Neuron (in vitro differentiated cells): Measurements from ENCODE around the gene LHFPL3.

Source experiments
- H2AFZ ChIP-seq: one replicate; pipeline ENCODE4 v1.6.1; 2013; ENCODE audit warnings: low read depth, mild to moderate bottlenecking, inconsistent platforms, low read length, moderate library complexity
- H3K27me3 ChIP-seq: one replicate; pipeline ENCODE4 v1.6.1; 2013; ENCODE audit warnings: low read length; ENCODE audit not compliant: insufficient read depth
- H3K36me3 ChIP-seq: one replicate; pipeline ENCODE4 v1.6.1; 2013; ENCODE audit warnings: low read length; ENCODE audit not compliant: insufficient read depth
- H3K4me1 ChIP-seq: one replicate; pipeline ENCODE4 v1.6.1; 2013; ENCODE audit warnings: low read length; ENCODE audit not compliant: insufficient read depth
- H3K4me3 ChIP-seq: 2 replicates; pipeline ENCODE4 v1.5.1; 2013; ENCODE audit warnings: mild to moderate bottlenecking, low read length, moderate library complexity
- H3K9me3 ChIP-seq: one replicate; pipeline ENCODE4 v1.6.1; 2013; ENCODE audit warnings: low read length

Gene LHFPL3

DNA sequence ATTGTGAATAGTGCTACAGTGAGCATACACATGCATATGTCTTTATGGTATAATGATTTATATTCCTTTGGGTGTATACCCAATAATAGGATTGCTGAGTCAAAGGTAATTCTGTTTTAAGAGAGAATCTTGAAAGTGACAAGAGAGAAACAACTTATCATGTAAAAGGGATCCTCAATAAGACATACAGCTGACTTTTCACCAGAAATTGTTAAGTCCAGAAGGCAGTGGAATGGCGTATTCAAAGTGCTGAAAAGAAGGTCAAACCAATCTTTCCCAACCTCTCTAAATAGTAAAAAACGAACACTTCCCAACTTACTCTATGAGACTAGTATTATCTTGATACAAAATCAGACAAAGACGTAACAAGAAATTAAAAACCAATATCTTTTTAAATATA, 59.8 kb downstream of the LHFPL3 start:
- H3K36me3 ChIP-seq = no peaks in the 10 kb centered on the region
- H3K27me3 ChIP-seq = no peaks in the 10 kb centered on the region
- no peaks in the 10 kb centered on the region for H3K9me3 ChIP-seq
- no peak overlapping the region for H3K4me3 ChIP-seq
- H2AFZ ChIP-seq = no peak overlapping the region
- no peaks in the 10 kb centered on the region for H3K4me1 ChIP-seq

DNA sequence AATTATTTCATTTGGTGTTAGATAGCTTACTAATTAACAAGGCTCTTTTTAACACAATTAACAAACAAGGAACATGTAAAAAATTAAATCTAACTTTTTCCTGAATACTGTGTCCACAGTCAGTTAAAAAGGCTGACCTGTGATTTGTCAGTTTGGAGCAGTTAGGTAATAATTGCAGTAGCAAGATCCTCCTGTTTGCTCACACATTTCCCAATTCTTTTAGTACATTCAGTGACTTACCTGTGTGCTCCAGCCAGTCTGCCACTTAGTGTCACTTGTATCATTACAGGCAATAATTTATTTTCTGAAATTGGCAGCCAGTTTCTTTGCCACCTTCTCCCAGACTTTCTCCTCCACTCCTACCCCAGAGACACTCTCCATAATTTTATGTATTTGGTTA, 66.8 kb downstream of the LHFPL3 start:
- Histone ChIP-seq H3K4me3 (no peak overlapping the region), H3K27me3 (peaks cover 6% of the 10 kb centered on the region), H2AFZ (no peak overlapping the region), H3K9me3 (no peaks in the 10 kb centered on the region), H3K4me1 (no peaks in the 10 kb centered on the region), H3K36me3 (no peaks in the 10 kb centered on the region)

DNA sequence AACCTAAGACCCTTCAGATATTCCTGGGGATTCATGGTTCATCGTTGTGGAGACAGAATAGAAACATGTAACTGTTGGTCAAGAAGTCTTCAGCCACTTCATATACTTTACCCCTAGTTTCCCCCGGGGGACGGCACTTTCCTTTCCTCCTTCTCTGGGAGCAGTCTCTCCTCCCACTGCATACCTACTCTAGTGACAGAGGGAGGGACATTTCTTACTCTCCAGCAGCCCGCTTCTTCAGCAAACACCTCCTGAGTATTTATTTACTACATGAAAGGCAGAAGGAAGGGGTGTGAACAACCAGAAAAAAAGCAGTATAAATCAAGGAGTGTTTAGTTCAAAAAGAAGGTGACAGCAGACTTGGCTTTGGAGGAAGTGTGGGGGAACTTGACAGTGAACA, 69.0 kb downstream of the LHFPL3 start:
- no peaks in the 10 kb centered on the region for H3K4me1 ChIP-seq
- no peak overlapping the region for H3K4me3 ChIP-seq
- no peaks in the 10 kb centered on the region for H3K36me3 ChIP-seq
- H2AFZ ChIP-seq = no peak overlapping the region
- peaks cover 6% of the 10 kb centered on the region for H3K27me3 ChIP-seq
- H3K9me3 ChIP-seq = no peaks in the 10 kb centered on the region

GRCh38 chr7:104408371-104408770, 80.0 kb downstream of the LHFPL3 start:
- Histone ChIP-seq H3K36me3 (no peaks in the 10 kb centered on the region), H3K4me3 (no peak overlapping the region), H3K27me3 (no peaks in the 10 kb centered on the region), H3K4me1 (no peaks in the 10 kb centered on the region), H3K9me3 (no peaks in the 10 kb centered on the region), H2AFZ (no peak overlapping the region)

GRCh38 chr7:104410742-104411141, 82.3 kb downstream of the LHFPL3 start:
- Histone ChIP-seq H3K27me3 (no peaks in the 10 kb centered on the region), H3K4me3 (no peak overlapping the region), H3K9me3 (no peaks in the 10 kb centered on the region), H2AFZ (no peak overlapping the region), H3K4me1 (no peaks in the 10 kb centered on the region), H3K36me3 (no peaks in the 10 kb centered on the region)

GRCh38 chr7:104412911-104413310, 84.5 kb downstream of the LHFPL3 start:
- H3K27me3 ChIP-seq = no peaks in the 10 kb centered on the region
- no peak overlapping the region for H3K4me3 ChIP-seq
- H3K4me1 ChIP-seq = no peaks in the 10 kb centered on the region
- H3K36me3 ChIP-seq = no peaks in the 10 kb centered on the region
- H3K9me3 ChIP-seq = no peaks in the 10 kb centered on the region
- H2AFZ ChIP-seq = no peak overlapping the region

DNA sequence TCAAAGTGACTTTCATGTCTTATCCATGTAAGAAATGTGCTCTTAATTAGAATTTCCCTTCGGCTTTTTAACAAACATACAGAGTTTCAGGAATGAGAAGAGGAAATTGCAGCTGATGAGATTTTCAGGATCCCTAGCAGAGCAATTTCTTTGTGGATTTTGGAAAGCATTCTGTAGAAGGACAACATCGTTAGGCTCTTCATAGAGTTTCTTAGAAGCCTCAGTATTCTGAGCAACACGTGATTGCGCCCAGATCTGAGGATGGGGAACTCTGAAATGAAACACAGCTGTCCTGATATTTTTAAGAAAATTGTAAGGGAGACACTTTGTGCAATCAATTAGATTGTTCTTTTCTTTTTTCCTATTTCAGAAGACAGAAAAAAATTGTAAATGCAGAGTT, 85.8 kb downstream of the LHFPL3 start:
- Histone ChIP-seq H3K36me3 (no peaks in the 10 kb centered on the region), H2AFZ (no peak overlapping the region), H3K4me1 (no peaks in the 10 kb centered on the region), H3K4me3 (no peak overlapping the region), H3K9me3 (no peaks in the 10 kb centered on the region), H3K27me3 (no peaks in the 10 kb centered on the region)

DNA sequence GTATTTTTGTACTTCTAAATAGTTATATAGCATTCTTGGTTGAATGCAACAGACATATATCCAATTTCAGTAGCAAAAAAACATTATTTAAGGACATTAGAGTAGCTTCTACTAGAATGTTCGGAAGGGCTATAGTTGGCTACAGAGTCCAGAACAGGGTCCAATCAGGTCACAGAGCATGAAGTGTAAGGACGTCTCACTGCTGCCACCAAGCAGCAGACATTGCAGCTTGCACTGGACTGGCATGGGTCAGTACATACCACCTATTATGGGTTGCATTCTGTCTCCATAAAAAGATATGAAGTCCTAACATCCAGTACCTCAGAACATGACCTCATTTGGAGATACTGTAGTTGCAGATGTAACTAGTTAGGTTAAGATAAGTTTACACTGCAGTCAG, 87.3 kb downstream of the LHFPL3 start:
- no peaks in the 10 kb centered on the region for H3K4me1 ChIP-seq

GRCh38 chr7:104416866-104417393, 88.5 kb downstream of the LHFPL3 start:
- Histone ChIP-seq H3K4me3 (no peak overlapping the region), H3K4me1 (no peaks in the 10 kb centered on the region), H3K27me3 (no peaks in the 10 kb centered on the region), H3K36me3 (no peaks in the 10 kb centered on the region), H2AFZ (no peak overlapping the region), H3K9me3 (no peaks in the 10 kb centered on the region)

More for the DNA sequence above, 87.3 kb downstream of the LHFPL3 start:
- H2AFZ ChIP-seq = no peak overlapping the region
- no peaks in the 10 kb centered on the region for H3K27me3 ChIP-seq
- H3K4me3 ChIP-seq = no peak overlapping the region
- no peaks in the 10 kb centered on the region for H3K36me3 ChIP-seq
- H3K9me3 ChIP-seq = no peaks in the 10 kb centered on the region

GRCh38 chr7:104431930-104432329, 103.5 kb downstream of the LHFPL3 start:
- H3K36me3 ChIP-seq = no peaks in the 10 kb centered on the region
- H3K4me1 ChIP-seq = no peaks in the 10 kb centered on the region
- H3K9me3 ChIP-seq = no peaks in the 10 kb centered on the region
- H3K4me3 ChIP-seq = no peak overlapping the region
- H2AFZ ChIP-seq = no peak overlapping the region
- no peaks in the 10 kb centered on the region for H3K27me3 ChIP-seq

- Histone ChIP-seq H3K9me3 (no peaks in the 10 kb centered on the region), H3K36me3 (no peaks in the 10 kb centered on the region), H3K27me3 (no peaks in the 10 kb centered on the region), H3K4me3 (no peak overlapping the region), H3K4me1 (no peaks in the 10 kb centered on the region), H2AFZ (no peak overlapping the region)
Observed at GRCh38 chr7:104434129-104434528, 105.7 kb downstream of the LHFPL3 start.

GRCh38 chr7:104442481-104442880, 114.1 kb downstream of the LHFPL3 start:
- Histone ChIP-seq H3K27me3 (no peaks in the 10 kb centered on the region), H3K4me1 (peaks cover 2% of the 10 kb centered on the region), H2AFZ (no peak overlapping the region), H3K36me3 (no peaks in the 10 kb centered on the region), H3K4me3 (no peak overlapping the region), H3K9me3 (no peaks in the 10 kb centered on the region)

DNA sequence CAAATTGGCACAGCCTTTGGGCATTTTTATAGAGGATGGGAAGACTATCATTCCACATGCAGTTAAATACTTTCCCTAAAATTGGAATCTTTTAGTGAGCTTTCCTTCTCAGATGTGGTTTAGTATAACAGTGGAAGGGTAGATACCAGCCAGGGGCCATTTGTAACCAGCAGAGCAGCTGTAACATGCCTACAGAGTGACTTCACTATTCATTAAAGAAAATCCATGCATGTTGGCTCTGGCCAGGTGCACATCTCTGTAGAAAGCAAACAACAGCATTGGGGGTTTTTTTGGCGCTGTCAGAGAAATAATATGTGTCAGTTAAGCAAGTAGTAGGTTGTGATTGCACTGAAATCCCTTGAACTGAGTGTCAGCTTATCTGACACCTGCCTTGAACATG, 115.6 kb downstream of the LHFPL3 start:
- H3K4me1 ChIP-seq = peaks cover 2% of the 10 kb centered on the region
- H3K9me3 ChIP-seq = no peaks in the 10 kb centered on the region
- H3K36me3 ChIP-seq = no peaks in the 10 kb centered on the region
- no peaks in the 10 kb centered on the region for H3K27me3 ChIP-seq
- no peak overlapping the region for H3K4me3 ChIP-seq
- no peak overlapping the region for H2AFZ ChIP-seq

GRCh38 chr7:104445393-104445792, 117.0 kb downstream of the LHFPL3 start:
- Histone ChIP-seq H3K27me3 (no peaks in the 10 kb centered on the region), H2AFZ (no peak overlapping the region), H3K4me1 (peaks cover 2% of the 10 kb centered on the region), H3K4me3 (no peak overlapping the region), H3K9me3 (no peaks in the 10 kb centered on the region), H3K36me3 (no peaks in the 10 kb centered on the region)
